Measurements from ENCODE around the gene SLC30A1.
"Not testable (repeated sequence)": the region's sequence is repeated elsewhere in the genome, so short reads cannot be mapped to it uniquely, and the experiment has no call there.

SLC30A1 gene, protein sequence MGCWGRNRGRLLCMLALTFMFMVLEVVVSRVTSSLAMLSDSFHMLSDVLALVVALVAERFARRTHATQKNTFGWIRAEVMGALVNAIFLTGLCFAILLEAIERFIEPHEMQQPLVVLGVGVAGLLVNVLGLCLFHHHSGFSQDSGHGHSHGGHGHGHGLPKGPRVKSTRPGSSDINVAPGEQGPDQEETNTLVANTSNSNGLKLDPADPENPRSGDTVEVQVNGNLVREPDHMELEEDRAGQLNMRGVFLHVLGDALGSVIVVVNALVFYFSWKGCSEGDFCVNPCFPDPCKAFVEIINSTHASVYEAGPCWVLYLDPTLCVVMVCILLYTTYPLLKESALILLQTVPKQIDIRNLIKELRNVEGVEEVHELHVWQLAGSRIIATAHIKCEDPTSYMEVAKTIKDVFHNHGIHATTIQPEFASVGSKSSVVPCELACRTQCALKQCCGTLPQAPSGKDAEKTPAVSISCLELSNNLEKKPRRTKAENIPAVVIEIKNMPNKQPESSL

DNA sequence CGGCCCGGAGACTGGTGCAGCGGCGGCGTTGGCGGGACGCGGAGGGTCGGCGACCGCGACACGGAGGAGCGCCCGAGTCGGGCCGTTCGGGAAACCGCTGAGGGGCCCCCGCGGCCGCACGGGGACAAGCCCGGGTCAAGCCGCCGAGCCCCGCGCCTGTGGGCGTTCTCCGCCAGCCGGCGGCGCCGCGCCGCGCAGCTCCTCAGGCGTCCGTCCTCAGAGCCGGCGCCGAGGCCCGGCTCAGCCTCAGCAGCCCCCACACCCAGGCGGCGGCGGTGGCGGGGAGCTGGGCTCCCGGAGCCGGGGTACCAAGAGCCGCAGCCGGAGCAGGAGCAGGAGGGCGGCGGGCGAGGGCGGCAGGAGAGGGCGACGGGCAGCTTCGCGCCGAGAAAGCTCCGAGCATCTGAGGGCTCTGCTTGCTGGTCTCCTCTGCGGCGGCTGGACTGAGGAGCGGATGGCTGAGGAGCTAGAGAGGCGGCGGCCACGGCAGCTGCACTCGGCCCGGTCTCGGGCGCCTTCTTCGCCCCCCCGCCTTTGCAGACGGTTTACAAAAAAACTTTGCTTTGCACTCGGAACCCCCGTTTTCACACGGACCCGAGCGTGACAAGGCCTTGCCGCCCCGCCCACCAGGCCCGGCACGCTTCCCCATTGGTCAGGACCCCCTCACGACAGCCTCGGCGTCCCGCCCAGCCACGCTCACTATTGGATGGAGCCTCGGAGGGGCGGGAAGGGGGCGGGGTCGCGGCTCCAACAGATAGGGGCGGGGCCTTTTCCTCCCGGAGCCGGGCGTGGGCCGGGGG, at the start of gene SLC30A1:
Gene SLC30A1 (minus strand): TSS at position 522 of the 800 bp plus-strand sequence. CDS start 549 bp downstream, outside the sequence.
- DNase-seq = peak; percentile 93

DNA sequence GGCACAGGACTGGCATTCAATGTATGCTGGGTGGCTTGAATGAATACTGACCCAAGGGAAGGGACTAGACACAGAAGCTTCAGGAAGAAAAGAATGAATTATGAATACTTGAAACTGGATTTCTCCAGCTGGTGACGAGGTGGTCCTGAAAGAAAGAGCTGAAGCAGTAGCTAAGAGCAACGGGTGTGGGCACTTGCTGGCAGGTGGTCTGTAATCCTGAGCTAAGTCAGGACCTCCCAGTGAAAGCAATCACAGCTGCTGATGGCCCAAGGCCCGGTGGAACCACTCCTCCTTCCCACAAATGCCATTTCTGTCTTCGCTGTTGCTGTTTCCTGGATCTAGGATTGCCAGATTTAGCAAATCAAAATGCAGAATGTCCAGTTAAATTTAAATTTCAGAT, 49.5 kb upstream of the SLC30A1 start:
- no peak for DNase-seq

DNA sequence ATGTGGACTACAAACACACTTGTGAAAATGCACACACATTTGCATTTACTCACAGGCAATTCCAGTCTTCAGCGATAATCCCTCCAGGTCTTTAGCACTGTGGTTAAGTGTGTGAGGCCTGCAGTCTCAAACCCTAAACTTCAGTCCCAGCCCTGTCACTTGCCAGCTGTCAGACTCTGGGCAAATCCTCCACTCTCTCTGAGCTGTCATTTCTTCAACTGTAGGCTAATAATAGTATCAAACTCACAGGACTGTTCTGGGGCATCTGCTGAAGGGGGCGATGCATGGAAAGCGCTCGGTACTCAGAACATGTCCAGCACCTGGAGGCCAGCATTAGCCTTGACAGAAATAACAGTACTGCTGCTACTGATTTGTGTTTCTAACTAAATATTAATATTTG, 48.3 kb upstream of the SLC30A1 start:
- no peak for DNase-seq

DNA sequence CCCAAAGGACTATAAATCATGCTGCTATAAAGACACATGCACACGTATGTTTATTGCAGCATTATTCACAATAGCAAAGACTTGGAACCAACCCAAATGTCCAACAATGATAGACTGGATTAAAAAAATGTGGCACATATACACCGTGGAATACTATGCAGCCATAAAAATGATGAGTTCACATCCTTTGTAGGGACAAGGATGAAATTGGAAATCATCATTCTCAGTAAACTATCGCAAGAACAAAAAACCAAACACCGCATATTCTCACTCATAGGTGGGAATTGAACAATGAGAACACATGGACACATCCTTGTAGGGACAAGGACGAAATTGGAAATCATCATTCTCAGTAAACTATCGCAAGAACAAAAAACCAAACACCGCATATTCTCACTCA, 46.9 kb upstream of the SLC30A1 start:
- DNase-seq = not testable (repeated sequence)

DNA sequence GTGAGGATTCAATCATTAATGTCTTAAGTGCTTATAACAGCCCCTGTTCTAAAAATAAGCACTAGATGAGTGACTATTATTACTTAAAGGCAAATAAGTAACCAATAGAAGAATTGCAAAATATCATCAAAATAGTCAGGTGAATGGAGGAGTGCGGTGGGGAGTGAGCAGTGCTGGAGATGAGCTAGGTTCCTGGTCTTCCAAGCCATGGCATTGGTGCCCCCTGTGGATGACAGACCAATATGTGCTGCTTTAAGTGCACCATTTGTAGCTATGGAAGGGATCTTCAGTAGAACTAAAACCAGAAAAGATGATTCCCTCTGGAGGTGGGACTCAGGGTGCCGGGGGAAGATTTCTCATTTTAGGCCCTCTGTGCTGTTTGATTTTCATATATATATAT, 46.1 kb upstream of the SLC30A1 start:
- DNase-seq = no peak

DNA sequence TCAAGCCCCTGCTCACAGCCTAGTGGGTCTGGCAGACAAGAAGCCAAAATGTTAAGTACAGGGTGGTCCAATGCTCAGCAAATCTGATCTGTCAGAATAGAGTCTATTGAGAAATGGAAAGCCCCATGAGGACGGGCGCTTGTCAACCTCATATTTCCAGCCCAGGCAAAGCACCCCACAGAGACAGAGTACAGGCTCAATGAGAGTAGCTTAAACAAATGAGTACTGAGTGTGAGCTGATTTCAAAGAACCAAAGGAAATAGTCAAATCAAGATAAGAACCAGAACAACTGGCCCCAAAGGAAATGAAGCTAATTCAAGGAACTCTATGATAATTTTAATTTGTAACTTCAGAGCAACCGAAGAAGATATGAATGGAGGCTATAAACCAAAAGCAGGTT, 44.6 kb upstream of the SLC30A1 start:
- no peak for DNase-seq

DNA sequence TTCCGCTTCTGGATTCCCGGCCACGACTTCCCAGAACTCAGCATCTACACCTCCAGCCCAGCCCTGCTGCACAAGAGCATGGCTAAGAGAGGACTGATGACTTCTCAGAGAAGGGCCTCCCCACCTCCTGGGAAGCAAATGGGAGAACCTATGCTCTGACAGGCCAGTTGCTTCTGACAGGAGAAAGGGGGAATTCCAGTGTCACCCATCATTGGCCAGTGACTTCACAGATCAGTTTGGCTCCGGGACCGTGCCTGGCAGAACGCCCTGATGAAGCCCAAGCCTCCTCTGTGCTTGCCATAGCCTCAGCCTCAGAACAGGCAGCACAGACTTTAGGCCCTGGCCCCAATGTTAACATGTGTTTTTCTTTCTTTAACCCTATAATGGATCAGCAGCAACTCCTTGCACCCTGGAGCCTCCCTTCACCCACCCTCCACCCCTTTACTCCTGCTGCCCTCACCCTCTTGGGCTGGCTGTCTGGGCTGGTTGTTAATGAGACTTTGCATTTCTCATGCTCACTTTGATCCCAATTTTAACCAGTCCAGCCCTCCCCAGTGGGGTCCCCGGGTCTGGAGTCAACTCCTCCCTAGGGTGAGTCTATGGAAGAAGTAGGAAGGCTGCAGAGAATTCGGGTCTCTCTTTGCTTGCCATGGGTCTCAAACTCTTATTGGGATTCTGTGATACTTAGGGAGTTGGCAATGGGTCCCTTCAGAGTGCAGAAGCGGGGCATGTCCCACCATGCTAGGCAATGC, 42.7 kb upstream of the SLC30A1 start:
- no peak for DNase-seq

DNA sequence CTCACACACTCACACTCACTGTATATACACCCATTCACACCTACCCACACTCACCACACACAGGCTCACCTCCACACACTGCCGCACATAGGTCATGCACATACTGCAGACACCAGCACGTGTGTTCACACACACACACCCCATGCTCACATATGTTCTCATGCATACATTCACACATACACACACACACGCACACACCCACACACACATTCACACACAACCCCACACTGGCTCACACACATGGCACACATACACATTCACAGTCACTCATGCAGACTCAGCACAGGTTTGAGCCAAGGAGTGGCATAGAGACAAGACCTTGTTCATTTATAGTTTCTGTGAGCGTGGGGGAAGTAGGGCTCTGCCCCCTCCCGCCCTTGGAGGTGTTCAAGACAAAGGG, 41.1 kb upstream of the SLC30A1 start:
- DNase-seq = no peak

DNA sequence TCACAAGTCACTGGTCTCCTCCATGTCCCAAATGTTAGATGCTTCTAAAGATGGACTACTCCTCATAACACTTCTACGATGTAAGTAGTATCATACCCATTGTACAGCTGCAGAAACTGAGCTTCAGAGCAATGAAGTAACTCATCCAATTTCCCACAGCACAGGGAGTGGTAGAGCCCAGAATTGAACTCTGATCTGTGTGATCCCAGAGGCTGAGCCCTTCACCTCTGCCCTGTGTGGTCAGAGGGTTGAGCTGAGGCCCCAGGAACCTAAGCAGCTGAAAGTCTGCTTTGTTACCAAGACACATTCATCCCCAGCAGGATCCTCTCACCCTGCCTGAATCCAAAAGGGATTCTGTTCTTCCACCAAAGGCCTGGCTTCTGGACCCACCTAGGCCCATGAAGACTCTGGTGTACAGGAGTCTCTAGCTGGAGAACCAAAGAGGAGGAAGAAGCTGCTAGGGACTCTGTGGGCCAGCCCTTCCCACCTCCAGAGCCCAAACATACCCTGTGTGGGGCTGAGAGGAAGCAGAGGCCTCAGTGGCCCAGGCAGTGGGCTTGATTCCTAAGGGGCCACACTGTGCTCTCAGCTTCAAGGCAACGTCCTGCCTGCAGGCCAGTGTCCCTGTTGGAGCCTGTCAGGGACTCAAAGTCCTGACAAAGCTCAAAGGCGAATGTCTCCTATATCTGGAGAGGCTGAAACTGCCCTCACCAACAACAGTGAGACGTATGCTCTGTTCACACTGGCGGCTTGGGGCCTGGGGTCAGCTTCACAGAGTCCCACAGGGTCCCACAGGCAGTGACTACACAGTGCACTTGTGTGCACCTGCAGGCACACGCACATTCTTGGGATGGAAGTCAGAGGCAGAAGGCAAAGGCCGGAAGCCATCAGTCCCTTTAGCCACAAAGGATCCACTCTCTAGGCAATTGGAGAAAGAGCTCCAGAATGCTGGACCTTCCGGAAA, 40.4 kb upstream of the SLC30A1 start:
- no peak for DNase-seq

DNA sequence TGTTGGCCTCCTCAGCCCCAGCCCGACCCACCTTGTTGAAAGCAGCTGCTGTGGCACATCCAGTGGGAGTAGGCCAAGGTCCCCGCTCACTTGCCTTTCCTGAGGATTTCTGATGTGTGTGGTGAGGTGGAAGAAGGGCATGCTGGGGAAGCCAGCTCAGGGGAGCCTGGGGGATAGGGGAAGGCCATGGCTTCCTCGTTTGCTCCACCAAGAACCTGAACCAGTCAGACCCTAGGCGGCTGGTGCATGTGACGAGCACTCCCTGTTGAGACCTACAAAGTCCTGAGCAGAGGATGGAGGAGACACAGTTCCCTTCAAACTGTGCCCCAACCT, 38.0 kb upstream of the SLC30A1 start:
- no peak for DNase-seq

DNA sequence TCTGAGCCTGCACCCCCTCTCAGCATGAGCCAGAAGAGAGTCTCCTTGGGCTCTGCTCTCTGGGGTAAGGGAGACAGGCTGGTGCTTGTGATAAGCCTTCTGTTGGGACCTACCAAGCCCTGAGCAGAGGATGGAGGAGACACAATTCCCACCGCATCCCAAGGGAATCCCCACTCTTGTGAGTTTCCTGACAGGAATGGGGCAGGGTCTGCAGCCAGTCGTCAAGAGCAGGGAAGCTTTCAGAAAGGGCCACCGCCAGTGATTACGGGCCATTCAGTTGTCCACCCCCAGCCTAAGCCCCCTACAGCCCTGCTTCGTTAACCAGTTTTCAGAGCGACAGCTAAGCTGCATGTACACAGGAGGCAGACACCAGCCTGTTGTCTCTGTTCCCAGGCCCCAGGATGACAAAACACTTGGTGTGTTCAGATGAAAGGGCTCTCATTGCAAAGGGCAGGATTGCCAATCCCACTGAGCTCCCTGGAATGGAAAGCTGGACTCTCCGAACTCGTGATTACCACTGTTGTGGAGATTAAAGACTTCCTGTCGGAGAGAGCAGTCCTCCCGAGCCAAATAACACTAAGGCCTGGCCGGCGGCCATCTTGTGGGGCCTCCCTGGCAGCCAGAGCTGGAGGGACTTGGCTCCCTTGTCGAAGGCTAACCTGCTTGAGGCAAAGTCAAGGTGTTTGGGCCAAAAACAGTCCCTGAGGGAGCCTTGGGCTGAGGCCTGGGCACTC, 37.4 kb upstream of the SLC30A1 start:
- DNase-seq = no peak

DNA sequence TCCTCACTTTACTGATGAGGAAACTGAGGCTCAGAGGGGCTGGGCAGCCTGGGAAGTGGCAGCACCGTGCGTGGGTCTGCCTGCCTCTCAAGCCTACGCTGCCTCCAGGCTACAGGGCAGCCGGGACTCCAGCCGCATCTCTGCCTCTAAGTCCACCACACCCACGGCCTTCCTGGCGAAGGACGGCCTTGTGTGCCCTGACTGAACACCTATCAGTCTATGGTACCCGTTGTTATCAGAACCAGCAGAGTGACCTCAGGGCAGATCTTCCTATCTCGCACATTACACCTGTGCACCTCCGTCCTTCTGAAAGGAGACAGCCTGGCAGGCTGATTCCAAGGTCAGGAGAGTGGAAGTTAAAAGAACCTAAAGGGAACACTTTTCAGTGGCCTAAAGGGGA, 35.7 kb upstream of the SLC30A1 start:
- no peak for DNase-seq

DNA sequence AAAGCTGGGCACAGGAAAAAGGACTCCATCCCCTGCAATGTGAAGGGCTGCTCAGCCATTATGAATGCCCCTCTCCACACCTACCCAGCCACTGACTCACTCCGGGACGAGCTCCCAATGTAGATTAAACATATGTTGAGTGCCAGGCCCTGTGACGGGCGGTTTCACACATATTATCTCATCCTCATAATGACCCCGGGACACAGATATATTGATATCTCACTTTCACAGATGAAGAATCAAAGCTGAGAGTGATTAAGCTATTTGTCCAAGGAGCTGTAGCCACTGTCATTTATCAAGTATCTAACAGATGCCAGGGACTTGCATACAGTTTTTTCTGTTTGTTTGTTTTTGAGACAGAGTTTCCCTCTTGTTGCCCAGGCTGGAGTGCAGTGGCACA, 35.0 kb upstream of the SLC30A1 start:
- DNase-seq = no peak

DNA sequence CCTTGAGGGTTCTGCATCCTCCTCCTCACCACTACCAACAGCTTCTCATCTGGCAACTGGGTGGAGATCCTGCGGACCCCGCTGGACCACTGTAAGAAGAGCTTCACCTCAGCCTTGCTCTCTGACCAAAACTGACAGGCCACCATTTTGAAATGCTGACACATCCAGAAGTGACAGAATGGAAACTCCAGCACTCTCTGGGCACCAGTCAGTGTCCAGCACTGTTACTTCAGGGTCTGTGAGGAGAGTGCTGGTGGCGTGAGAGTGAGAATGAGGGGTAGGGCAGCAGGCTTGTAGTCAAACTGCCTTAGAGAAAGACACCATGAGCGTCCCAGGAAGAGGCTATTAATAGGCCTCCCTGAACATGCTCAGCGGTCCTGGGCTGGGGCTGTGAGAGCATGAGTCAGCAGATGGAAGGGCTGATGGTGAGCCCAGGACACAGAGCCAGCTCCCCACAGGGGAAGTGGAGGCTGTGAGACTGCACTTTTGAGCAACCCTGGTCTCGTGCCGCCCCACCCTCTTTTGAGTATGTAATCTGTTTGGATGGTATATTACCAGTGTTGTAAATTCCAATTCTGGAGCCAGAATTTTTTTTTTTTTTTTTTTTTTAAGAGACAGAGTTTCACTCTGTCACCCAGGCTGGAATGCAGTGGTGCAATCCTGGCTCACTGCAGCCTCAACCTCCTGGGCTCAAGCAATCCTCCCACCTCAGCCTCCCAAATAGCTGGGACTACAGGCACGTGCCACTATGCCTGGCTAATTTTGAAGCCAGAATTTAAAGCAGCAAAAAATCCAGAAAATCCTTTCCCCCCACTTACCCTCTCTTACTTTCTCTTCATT, 34.4 kb upstream of the SLC30A1 start:
- peak; percentile 44 for DNase-seq

DNA sequence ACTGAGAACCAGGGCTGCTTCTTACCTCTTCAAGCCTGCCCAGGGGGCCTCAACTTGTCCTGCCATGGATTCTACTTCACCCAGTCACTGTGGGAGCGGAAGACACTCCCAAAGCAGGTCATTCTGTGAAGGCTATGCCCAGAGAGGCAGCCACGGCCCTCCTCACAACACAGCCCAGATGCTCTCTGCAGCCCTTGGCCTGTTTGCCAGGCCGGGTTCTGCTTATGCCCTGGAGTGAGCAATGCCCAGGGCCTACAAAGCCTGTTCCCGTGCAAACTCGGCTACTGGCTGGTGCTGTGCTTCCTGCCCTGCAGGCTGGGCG, 33.8 kb upstream of the SLC30A1 start:
- no peak for DNase-seq

DNA sequence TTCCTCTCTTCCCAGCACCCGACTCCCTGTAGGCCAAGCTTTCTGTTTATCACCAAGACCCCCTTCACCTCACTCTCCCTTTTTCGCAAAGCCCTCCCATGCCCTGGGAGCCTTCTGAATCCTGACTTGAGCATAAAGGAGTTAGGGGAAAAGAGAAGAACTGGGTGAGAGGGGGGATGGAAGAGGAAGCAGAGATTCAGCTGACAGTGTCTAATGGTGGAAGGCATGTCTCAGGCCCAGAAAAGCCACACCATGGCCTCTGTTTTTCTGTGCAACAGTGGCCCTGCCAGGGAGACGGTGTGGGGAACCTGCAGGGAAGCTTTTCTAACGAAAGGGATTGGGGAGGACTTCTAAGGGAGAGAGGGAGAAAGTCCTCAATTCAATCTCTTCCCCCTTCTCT, 32.9 kb upstream of the SLC30A1 start:
- no peak for DNase-seq

DNA sequence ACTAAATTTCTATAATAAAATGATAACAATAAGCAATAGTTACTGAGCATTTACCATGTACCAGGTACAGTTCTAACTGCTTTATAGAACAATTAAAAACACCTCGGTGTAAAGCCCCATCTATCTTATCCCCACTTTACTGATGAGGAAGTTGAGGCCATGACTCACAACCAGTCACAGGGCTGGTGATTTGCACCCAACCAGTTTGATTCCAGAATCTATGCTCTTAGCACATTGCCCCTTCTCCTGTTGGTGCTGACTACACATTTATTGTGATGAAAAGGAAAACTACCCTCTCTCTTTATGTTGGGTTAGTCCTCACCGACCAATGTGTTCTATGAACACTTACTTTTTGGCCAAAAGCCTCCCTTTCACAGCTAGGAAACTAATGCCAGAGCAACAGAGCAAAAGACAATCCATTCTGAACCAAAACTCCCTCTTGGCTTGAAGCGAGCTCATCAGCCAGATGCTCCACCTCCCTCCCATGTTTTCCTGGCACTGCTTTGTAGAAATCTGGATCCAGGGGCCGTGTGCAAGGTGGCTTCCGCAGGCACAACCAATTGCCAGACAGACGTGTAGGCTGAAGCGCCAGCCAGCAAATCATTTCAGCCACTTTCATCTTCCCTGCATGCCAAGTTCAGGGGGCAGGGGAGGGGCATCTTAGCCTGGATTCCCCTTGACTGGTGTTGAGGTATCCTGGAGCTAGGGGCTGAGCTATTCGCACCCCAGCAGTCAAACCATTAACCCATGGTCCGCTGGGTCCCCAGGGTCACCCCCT, 32.0 kb upstream of the SLC30A1 start:
- no peak for DNase-seq

DNA sequence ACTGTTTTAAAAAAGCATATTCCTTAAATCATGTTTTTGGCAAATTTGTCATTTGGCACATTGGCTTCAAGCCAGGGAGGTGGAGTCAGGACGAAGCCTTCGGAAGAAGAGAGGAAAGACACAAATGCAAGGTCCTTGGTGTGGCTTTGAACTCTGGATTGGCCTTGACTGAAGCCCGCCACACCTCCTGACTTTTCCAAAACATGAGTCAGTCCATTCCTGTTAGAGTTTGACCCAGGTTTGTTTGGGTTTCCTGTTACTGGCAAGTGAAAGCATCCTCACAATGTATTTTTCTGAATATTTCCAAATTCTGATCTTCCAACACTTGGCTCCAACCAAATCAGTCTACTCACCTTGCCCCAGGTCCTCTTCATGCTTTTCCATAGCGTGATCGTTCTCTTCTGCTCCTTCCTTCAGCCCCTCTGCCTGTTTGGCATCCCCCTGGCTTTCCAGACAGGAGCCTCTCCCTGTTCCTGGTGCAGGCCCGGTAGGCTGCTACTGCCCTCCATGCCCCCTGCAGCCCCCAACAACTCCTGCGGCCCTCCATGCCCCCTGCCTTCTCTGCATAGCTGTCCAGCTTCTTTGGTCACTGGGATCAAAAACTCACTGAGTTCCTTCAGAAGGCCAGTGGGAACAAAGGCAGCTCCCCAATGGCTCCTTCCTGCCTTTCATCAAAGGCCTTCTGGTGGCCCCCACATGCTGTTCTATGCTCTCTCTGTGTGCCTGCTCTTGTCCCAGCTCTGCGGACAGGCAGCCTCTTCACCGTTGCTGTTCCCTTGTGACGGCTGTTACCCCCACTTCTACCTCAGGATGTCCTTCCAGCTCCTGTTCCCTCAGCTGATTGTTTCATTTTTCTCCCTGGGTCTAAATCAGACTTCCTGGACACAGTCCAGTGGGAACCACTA, 30.4 kb upstream of the SLC30A1 start:
- DNase-seq = no peak

Data from GOT3 (cell line).